Panc1 (cell line): ENCODE results near the gene COQ8A. TPM values are rescaled to one million over a fixed set of nuclear protein-coding genes. Genes with fewer than 3 reads are reported as not detected.

Source experiments
- ATAC-seq: fragments of 200-7000 bp; cut with Tn5 transposase; 2 replicates; pipeline ENCODE4 v1.9.1; 2020; ENCODE audit warnings: mild to moderate bottlenecking, moderate library complexity
- BruUV-seq: library from RNA; stranded (reverse); fragments of 400-500 nt; replicated peaks from 2 replicates; lab custom pipeline; 2021; lab: Mats Ljungman, UMichigan
- CTCF ChIA-PET: fragments of 300-600 bp; sonication (Branson Sonifier 250); formaldehyde crosslinking; loops from one replicate; lab custom pipeline; 2022; ENCODE audit warnings: antibody characterized with exemption; lab: Charles Lee
- POLR2A ChIA-PET: fragments of 300-600 bp; sonication (Branson Sonifier 250); formaldehyde crosslinking; loops from one replicate; lab custom pipeline; 2022; ENCODE audit warnings: antibody characterized with exemption; lab: Charles Lee
- DNase-seq: peaks from one replicate; pipeline ENCODE4 v3.0.0-alpha.2; 2010; ENCODE audit warnings: low read depth, low spot score
- H3K27ac ChIP-seq: 2 replicates; pipeline ENCODE4 v1.5.1; 2011; ENCODE audit warnings: mild to moderate bottlenecking, low read length, inconsistent platforms
- H3K27me3 ChIP-seq: fragments of 200-500 bp; sonication (Bioruptor generic); 2 replicates; pipeline ENCODE4 v1.6.0; 2014; ENCODE audit warnings: low read length, inconsistent platforms; ENCODE audit not compliant: control insufficient read depth, insufficient read depth
- H3K36me3 ChIP-seq: fragments of 200-500 bp; sonication (Bioruptor generic); 2 replicates; pipeline ENCODE4 v1.5.1; 2014; ENCODE audit warnings: inconsistent platforms, mild to moderate bottlenecking, low read length, moderate library complexity; ENCODE audit not compliant: control insufficient read depth, insufficient read depth
- H3K4me1 ChIP-seq: 2 replicates; pipeline ENCODE4 v1.5.1; 2011; ENCODE audit warnings: inconsistent platforms, mild to moderate bottlenecking, low read length, moderate library complexity; ENCODE audit not compliant: control insufficient read depth, insufficient read depth
- H3K4me3 ChIP-seq, 2 experiments: 2 replicates each; pipeline ENCODE4 v1.5.1; 2011 to 2012; ENCODE audit warnings: low read depth in 2 of 2, low read length in 2 of 2, mild to moderate bottlenecking in 2 of 2, inconsistent platforms in 1 of 2, moderate library complexity in 1 of 2
- H3K9me3 ChIP-seq: fragments of 200-500 bp; sonication (Bioruptor generic); 2 replicates; pipeline ENCODE4 v1.5.1; 2014; ENCODE audit warnings: low read depth, mild to moderate bottlenecking, inconsistent platforms, low read length, moderate library complexity; ENCODE audit not compliant: control insufficient read depth, insufficient read depth
- CTCF ChIP-seq: fragments of 450-650 bp; IDR thresholded peaks from 2 replicates; pipeline ENCODE4 v1.5.1; 2017; ENCODE audit warnings: mild to moderate bottlenecking
- POLR2AphosphoS5 ChIP-seq: IDR thresholded peaks from 2 replicates; pipeline ENCODE4 v1.6.1; 2012; ENCODE audit warnings: mild to moderate bottlenecking, low read depth, low read length, moderate library complexity
- REST ChIP-seq, 2 experiments: IDR thresholded peaks; 2 replicates each; pipeline ENCODE4 v1.6.1; 2011 to 2012; ENCODE audit warnings: low read depth in 2 of 2, control low read depth in 1 of 2, low read length in 1 of 2, mild to moderate bottlenecking in 1 of 2, moderate library complexity in 1 of 2; ENCODE audit not compliant: insufficient read depth in 1 of 2
- SIN3A ChIP-seq: IDR thresholded peaks from 2 replicates; pipeline ENCODE4 v1.6.1; 2012; ENCODE audit warnings: low read depth, mild to moderate bottlenecking, low read length, moderate library complexity, borderline replicate concordance; ENCODE audit not compliant: insufficient read depth
- TCF7L2 ChIP-seq: IDR thresholded peaks from 2 replicates; pipeline ENCODE4 v1.6.1; 2011; ENCODE audit warnings: mild to moderate bottlenecking, low read depth, low read length, inconsistent platforms
- in situ Hi-C: cut with HindIII; loops from 2 replicates; pipeline ENCODE4 v1.10.0; 2016; ENCODE audit warnings: low sequenced_read_pairs, low pct_unique_long_range_greater_than_20kb
- intact Hi-C: fragments of 100-400 bp; cut with micrococcal nuclease; formaldehyde crosslinking; loops from one replicate; pipeline ENCODE4 v1.10.0; 2022; ENCODE audit not compliant: unreplicated experiment
- total RNA-seq: library from RNA; stranded (reverse); gene quantifications from one replicate; pipeline ENCODE4 v1.2.1, GENCODE V29; 2021; ENCODE audit not compliant: unreplicated experiment

Gene COQ8A
- total RNA-seq, 1 experiment from 2014 or later: 15.1 TPM

- Histone ChIP-seq H3K27me3 (no peaks in the 10 kb centered on the region), H3K36me3 (no peaks in the 10 kb centered on the region), H3K27ac (no peak overlapping the region), H3K9me3 (no peaks in the 10 kb centered on the region), H3K4me1 (no peaks in the 10 kb centered on the region), H3K4me3 (no peak overlapping the region)
- CTCF ChIA-PET: no interaction called here
- DNase-seq (no peak), ATAC-seq (0 out of 2 replicates have a peak, but pooled peaks have one; percentile 23)
- TF ChIP-seq SIN3A: no peak
- no peak for TF ChIP-seq POLR2AphosphoS5
- in situ Hi-C loops (no loop called here), intact Hi-C loops (no loop called here)
- BruUV-seq: no TSS peak
- POLR2A ChIA-PET: interaction anchor here (0.7 kb wide), 1 partner anchor 9 kb away, joined by 3 read pairs; no protein-coding TSS in a partner anchor
Observed at GRCh38 chr1:226962421-226963391, 22.6 kb downstream of the COQ8A start.

- DNase-seq: no peak
- BruUV-seq: no TSS peak
Observed at GRCh38 chr1:226964068-226964425, 24.0 kb downstream of the COQ8A start.

GRCh38 chr1:226964611-226965486, 24.8 kb downstream of the COQ8A start:
- CTCF ChIA-PET: no interaction called here
- in situ Hi-C loops: no loop called here

More at GRCh38 chr1:226964068-226964425, 24.0 kb downstream of the COQ8A start:
- H3K27me3 ChIP-seq: no peaks in the 10 kb centered on the region
- TF ChIP-seq CTCF (no peak), TCF7L2 (no peak), SIN3A (no peak)
- H3K27ac ChIP-seq: no peak overlapping the region
- in situ Hi-C loops: no loop called here
- H3K4me1 ChIP-seq: no peaks in the 10 kb centered on the region
- CTCF ChIA-PET: no interaction called here
- POLR2A ChIA-PET: no interaction called here
- H3K36me3 ChIP-seq: no peaks in the 10 kb centered on the region
- no peak overlapping the region for H3K4me3 ChIP-seq
- H3K9me3 ChIP-seq: no peaks in the 10 kb centered on the region
- ATAC-seq: no peak
- intact Hi-C loops: no loop called here

More at GRCh38 chr1:226964611-226965486, 24.8 kb downstream of the COQ8A start:
- no peak overlapping the region for H3K27ac ChIP-seq
- no peak for ATAC-seq
- H3K4me3 ChIP-seq: no peak overlapping the region
- H3K4me1 ChIP-seq: no peaks in the 10 kb centered on the region
- TF ChIP-seq SIN3A (no peak), REST (IDR thresholded peaks at IDR 0.05; ENCODE audit: insufficient read depth in 1 of 2, low read depth in 2 of 2, low read length in 1 of 2) (no peak), POLR2AphosphoS5 (no peak), TCF7L2 (no peak), CTCF (no peak)
- intact Hi-C loops: no loop called here
- BruUV-seq: no TSS peak
- H3K27me3 ChIP-seq: no peaks in the 10 kb centered on the region
- H3K9me3 ChIP-seq: no peaks in the 10 kb centered on the region
- DNase-seq: no peak
- H3K36me3 ChIP-seq: no peaks in the 10 kb centered on the region
- POLR2A ChIA-PET: no interaction called here
